LHCN-M2 (cell line): Measurements from ENCODE around the gene ITGA1. TPM values are rescaled to one million over a fixed set of nuclear protein-coding genes. Genes with fewer than 3 reads are reported as not detected.
"Not testable (repeated sequence)": the region's sequence is repeated elsewhere in the genome, so short reads cannot be mapped to it uniquely, and the experiment has no call there.

Experiments
- DNase-seq: peaks from one replicate; pipeline ENCODE4 v3.0.0-alpha.2; 2012; ENCODE audit warnings: low read depth
- total RNA-seq: library from RNA; depleted of rRNA; stranded (reverse); fragments of >200 nt; gene quantifications from 2 replicates; pipeline ENCODE4 v1.2.3, GENCODE V29; 2014

ITGA1 gene
- total RNA-seq, 1 experiment from 2014 or later: 4.3 TPM

GRCh38 chr5:52863715-52864290 is 76.1 kb downstream of the ITGA1 start:
- DNase-seq: no peak

DNA sequence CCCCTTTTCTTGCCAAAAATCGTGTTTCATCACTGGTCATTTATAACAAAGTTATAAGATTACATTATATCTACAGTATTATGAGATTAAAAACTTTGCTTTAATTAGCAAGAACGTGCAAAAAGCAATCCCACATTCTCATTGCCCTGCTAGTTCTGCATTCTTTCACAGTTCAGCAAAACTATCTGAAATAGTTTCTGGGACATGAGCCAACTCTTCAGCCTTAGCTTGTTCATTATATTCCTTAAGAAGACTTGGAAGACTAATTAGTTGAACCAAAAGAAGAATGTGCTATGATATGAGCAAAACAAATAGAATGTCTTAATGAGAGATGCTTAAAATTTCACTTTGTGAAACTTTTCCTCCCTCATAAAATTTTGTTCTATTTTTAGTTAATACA is 76.7 kb downstream of the ITGA1 start:
- peak; percentile 23 for DNase-seq

GRCh38 chr5:52864884-52865283 is 77.2 kb downstream of the ITGA1 start:
- DNase-seq: no peak

DNA sequence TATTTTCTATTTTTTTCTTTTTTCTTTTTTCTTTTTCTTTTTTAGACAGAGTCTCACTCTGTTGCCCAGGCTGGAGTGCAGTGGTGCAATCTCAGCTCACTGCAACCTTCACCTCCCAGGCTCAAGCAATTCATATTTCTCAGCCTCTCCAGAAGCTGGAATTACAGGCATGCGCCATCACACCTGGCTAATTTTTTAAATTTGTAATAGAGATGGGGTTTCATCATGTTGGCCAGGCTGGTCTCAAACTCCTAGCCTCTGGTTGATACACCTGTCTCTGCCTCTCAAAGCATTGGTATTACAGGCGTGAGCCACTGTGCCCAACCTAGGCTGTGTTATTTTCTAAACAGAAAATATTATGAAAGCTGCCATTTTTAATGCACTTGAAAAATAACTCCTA is 78.3 kb downstream of the ITGA1 start:
- DNase-seq: not testable (repeated sequence)

GRCh38 chr5:52867809-52868208 is 80.1 kb downstream of the ITGA1 start:
- no peak for DNase-seq

GRCh38 chr5:52868417-52868816 is 80.7 kb downstream of the ITGA1 start:
- DNase-seq: no peak

DNA sequence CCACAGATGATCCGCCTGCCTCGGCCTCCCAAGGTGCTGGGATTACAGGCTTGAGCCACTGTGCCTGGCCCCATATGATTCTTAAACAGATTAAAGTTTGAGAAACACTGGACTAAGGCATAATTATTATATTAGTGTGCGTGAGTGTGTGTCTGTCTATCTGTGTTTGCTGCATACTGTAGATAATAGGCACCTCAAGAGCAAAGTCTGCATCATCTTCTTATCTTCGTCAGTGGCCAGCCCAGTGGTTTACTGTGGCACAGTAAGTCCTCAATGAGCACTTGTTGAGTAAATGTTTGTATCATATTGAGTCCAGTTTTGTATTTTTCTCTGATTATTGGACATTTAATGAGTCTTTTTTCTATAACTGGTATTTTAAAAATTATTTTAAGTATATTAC is 81.7 kb downstream of the ITGA1 start:
- DNase-seq: no peak

DNA sequence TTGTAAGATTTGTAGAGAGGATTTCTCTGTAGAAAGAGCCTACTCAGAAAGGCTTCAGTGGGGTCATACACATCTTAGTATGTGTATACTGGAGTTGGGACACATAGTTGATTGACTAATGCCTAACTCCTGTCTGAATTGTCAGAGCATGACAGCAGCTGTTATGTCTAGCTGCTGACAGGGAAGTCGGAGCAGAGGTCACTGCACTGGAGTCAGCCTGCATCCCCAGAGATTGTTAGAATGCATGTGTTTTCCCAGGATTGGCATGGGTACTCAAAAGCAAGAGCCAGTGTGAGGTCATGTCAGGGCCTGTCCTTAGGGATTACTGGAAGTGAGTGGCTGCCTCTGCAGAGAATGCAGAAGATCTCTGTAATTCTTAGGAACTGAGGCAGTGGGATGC is 82.7 kb downstream of the ITGA1 start:
- peak; percentile 94 for DNase-seq

GRCh38 chr5:52875827-52876226 is 88.1 kb downstream of the ITGA1 start:
- no peak for DNase-seq

GRCh38 chr5:52876456-52876855 is 88.7 kb downstream of the ITGA1 start:
- no peak for DNase-seq

DNA sequence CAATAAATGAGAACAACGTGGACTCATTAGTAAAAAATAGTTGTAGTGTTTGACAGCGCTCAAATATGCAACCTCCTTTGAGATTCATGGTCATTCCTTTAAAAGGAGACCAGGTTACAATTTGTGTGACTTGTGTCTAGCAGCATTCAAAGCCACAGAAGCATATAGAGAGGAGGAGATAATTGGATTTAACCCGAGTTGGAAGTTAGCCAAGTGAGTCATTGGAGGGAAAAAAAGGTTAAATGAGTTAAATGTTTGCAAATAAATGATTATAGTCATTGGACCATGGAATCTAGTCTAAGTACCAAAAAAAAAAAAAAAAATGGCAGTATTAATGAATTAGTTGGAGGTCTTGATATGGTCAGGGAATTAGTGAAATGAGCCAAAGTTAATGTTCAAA is 90.9 kb downstream of the ITGA1 start:
- peak; percentile 66 for DNase-seq

- DNase-seq: no peak
These were observed 92.8 kb downstream of the ITGA1 start for GRCh38 chr5:52880541-52880940.

- no peak for DNase-seq
These were observed 93.8 kb downstream of the ITGA1 start for GRCh38 chr5:52881468-52881867.

- no peak for DNase-seq
These were observed 95.4 kb downstream of the ITGA1 start for GRCh38 chr5:52883110-52883509.

- no peak for DNase-seq
These were observed 96.7 kb downstream of the ITGA1 start for GRCh38 chr5:52884453-52884852.

- DNase-seq: no peak
These were observed 97.9 kb downstream of the ITGA1 start for GRCh38 chr5:52885614-52886013.

GRCh38 chr5:52886206-52886605 is 98.5 kb downstream of the ITGA1 start:
- DNase-seq: no peak

- no peak for DNase-seq
These were observed 99.3 kb downstream of the ITGA1 start for GRCh38 chr5:52887066-52887465.

DNA sequence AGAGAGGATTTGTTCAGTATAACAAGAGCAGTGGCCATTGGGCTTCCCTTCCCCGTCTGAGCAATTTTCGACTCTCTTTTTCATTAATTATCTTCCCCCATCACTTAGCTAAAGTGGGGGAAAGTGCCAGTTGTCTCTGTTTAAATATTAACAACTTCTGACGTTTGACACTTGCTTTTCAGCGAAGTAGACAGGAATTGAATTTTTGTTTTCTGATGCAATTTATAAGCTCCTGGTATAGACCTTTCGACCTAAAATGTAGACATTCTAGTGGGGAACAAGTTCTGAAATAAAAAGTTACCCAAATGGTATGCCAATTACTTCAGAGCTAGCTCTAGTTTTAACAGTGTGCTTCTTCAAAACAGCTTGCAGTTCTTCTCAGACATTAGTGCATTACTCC is 100.6 kb downstream of the ITGA1 start:
- no peak for DNase-seq

DNA sequence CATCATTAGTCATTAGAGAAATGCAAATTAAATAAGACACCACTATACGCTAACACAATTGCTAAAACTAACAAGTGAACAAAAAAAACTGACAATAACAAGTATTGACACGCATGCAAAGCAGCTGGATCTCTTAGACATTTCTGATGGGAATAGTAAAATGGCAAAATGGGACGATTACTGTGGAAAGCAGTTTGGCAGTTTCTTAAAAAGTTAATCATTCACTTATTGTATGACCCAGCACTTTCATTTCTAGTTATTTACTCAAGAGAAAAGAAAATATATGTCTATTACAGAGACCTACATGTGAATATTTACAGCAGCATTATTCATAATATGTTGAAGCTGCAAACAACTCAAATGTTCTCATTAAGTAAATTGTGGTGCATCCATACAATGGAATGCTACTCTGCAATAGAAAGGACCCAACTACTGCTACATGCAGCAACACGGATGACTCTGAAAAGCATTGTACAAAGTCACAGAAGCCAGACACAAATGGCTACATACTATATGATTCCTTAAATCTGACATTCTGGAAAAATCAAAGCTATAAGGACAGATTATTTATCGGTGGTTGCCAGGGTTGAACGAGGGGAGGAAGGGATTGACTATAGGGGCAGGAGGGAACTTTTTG is 104.6 kb downstream of the ITGA1 start:
- no peak for DNase-seq

- peak; percentile 77 for DNase-seq
These were observed 105.4 kb downstream of the ITGA1 start for GRCh38 chr5:52893105-52893504.

DNA sequence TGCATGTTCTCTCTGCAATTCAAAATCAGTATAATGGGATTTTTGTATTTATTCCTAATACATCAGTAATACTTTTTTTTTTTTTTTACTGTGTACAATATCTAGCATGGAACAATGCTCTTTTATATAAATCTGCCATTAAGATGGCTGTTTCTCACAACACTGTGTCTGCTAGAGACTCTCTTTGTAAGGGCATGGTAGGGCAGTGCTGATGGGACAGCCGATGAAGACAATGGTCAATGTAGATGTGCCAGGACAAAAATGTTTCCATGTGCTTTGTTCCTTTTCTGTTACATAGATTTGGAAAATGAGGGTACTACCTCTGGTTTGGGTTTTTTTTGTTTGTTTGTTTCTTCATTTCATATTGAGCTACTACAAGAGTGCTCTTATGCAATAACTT is 106.1 kb downstream of the ITGA1 start:
- no peak for DNase-seq

GRCh38 chr5:52894451-52894850 is 106.7 kb downstream of the ITGA1 start:
- DNase-seq: no peak

- DNase-seq: no peak
These were observed 107.4 kb downstream of the ITGA1 start for GRCh38 chr5:52895075-52895474.
